Hematopoietic multipotent progenitor cell treated with erythropoietin and hydrocortisone succinate and interleukin-3 and kit ligand, for 6 days (in vitro differentiated cells): ENCODE results near the gene MYO3B.
"Not testable (repeated sequence)": the region's sequence is repeated elsewhere in the genome, so short reads cannot be mapped to it uniquely, and the experiment has no call there.

ENCODE experiments used
- DNase-seq: peaks from one replicate; pipeline ENCODE4 v3.0.0-alpha.2; 2015

Gene MYO3B

GRCh38 chr2:170344663-170345346 is 166.9 kb downstream of the MYO3B start:
- no peak for DNase-seq

DNA sequence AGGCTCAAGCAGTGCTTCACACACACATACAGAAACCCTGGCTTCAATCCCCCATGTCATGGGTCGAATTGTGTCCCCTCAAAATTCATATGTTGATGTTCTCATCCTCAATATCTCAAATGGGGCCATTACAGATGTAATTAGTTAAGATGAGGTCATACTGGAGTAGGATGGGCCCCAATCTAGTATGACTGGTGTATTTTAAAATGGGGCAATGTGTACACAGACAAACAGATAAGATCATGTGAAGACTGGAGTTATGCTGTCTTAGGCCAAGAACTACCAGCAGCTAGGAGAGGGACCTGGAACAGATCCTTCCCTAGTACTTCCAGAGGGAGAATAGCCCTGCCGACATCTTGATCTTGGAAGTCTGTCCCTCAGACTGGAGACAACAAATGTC is 167.7 kb downstream of the MYO3B start:
- DNase-seq = no peak

DNA sequence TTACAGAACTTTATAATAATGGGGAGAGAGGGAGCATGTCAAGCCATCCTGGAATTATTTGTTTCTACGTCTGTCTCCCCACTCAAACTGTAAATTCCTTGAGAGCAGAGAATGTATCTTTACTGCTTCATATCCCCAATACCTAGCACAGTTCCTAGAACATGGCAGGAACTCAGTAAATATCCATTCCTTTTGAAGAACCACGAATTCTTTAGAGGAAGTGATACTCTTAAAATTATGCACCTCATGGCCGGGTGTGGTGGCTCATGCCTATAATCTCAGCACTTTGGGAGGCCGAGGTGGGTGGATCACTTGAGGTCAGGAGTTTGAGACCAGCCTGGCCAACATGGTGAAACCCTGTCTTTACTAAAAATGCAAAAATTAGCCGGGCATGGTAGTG is 171.3 kb downstream of the MYO3B start:
- DNase-seq = not testable (repeated sequence)

- no peak for DNase-seq
Observed at GRCh38 chr2:170350929-170351826, 173.2 kb downstream of the MYO3B start.

DNA sequence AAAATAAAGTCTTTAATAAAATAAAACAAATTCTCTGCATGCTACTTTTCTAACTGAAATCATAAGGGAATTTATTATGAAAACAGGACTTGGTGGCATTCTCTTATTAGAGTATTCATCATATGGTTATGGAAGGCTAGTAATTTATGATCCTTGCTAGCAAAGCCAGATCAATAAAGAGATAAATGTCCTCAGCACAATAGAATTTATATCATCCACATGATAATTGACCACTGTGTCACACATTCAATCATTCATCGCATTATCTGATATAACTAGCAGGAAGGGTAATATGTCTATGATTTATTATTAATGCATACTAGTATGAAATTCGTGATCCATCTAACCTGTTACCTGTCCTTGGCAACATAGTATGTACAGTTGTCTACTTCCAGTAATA is 175.8 kb downstream of the MYO3B start:
- DNase-seq = no peak

GRCh38 chr2:170354388-170354787 is 176.4 kb downstream of the MYO3B start:
- DNase-seq = no peak

GRCh38 chr2:170354855-170355780 is 177.2 kb downstream of the MYO3B start:
- peak; percentile 44 for DNase-seq

GRCh38 chr2:170359466-170359865 is 181.5 kb downstream of the MYO3B start:
- no peak for DNase-seq

DNA sequence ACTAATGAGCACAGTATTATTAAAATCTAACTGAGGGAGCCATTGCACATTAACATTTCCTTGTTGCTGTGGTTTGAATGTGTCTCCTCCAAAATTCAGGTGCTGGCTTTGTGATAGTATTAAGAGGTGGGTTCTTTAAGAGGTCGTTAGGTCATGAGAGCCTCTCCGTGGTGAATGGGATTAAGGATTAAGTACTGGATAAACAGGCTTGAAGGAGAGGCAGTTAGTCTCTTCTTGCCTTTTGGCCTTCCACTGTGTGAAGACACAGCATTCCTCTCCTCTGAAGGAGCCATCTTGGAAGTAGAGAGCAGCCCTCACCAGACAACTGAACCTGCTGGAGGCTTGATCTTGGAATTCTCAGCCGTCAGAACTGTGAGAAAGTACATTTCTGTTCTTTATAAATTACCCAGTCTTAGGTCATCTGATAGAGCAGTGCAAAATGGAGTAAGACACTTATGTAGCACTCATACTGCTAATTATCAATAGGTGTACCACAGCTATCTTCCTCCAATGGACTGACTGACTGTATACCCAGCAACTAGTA is 182.7 kb downstream of the MYO3B start:
- DNase-seq = no peak

GRCh38 chr2:170361090-170361936 is 183.4 kb downstream of the MYO3B start:
- peak; percentile 80 for DNase-seq

GRCh38 chr2:170362313-170362870 is 184.4 kb downstream of the MYO3B start:
- no peak for DNase-seq

GRCh38 chr2:170362871-170363631 is 185.1 kb downstream of the MYO3B start:
- DNase-seq = peak; percentile 70

DNA sequence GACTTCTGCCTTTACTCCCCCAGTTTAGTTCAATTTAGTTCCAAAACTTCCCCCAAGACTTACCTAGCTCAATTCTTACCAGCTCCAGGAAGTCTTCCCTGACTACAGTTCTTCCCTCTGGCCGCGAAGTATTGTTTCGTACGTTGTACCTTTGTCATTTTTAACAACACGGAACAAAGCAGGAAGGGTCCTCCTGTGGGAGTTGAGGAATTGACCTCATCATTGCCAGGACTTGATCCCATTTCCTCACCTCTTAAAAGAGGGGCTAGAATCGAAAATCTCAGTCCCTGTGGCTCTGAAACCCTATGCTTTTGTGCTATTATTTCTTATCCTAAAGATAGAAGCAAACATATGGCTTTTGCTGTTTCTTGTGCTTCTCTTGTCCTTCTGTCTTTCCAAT is 187.1 kb downstream of the MYO3B start:
- no peak for DNase-seq

DNA sequence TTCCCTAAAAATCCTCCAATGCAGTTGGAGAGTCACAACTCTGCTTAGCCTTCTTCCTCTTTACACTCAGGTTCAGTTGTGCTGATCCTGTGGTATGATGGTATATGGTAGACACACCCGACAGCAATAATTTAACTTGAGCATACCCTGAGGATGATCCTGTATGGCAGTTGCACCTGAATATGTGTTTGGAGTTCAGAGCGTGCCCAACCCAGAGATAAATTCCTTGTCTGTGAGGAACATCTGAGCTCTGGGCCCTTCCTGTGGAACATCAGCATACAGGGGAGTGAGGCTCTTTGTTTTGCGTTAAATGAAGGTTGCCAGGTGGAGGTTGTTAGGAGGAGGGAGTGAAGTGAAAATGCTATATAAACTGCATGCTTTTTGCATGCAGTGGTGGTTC is 187.7 kb downstream of the MYO3B start:
- peak; percentile 8 for DNase-seq

GRCh38 chr2:170368370-170368769 is 190.4 kb downstream of the MYO3B start:
- DNase-seq = no peak

DNA sequence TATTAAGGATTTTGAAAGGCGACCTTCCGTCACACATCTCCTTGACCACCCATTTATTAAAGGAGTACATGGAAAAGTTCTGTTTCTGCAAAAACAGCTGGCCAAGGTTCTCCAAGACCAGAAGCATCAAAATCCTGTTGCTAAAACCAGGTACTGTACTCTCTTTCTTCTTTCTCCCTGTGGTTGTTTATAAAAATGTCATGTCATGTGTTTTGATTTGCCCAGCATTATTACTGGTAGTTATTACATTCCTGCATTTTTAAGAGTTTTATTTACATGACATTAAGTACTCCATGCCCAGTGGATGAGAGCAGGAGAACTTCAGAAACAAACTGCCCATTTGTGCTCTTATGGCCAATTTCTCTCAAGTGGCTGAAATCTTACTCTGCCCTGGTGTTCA is 191.3 kb downstream of the MYO3B start:
- DNase-seq = no peak

DNA sequence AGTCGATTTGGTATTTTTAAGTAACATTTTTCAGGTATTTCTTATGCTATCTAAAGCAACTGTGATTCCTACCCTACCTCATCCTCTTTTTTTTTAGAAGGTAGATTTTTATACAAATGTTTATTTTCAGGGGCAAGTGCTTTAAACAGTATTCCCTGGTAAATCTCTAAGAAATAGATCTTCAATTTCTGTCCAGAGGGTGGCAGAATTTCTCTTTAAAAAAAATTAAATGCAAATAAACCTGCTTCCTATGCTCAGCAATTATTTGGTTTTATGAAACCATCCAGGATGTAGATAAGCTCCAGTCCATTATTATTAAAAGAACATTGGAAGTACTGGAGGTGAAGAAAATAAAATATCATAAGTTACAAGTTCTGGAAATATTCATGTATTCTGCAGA is 191.9 kb downstream of the MYO3B start:
- peak; percentile 41 for DNase-seq

DNA sequence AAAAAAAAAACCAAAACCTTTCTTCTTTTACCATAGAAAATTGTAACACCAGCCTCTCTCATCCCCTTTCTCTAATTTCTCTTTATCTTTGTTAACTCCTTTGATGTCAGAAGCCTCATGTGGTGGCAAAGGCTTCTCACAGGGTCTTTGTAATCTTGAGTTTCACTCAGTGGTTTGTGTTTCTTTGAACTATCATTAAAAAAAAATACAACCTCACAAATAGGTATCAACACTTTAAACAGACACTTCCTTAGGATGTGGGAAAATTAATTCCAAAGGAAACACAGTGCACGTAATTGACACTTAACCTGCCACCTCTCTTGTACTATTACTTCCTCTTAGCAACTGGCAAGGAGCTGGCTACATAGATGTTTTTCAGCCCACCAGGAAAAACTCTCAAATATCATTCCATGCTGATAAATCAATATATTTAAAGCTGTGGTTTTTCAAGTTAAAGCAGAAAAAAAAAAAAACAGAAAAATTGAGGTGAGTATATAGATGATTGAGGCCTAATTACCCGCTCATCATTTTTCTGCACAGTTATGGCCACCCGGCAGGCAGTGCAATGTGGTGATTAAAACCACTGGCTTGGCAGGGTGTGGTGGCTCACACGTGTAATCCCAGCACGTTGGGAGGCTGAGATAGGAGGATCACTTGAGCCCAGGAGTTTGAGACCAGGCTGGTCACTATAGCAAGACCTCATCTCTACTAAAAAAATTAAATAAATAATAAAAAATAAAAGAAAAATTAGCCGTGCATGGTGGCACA is 193.5 kb downstream of the MYO3B start:
- DNase-seq = no peak

GRCh38 chr2:170375192-170375591 is 197.2 kb downstream of the MYO3B start:
- DNase-seq = no peak
